Activated T-cell treated with anti-CD3 and anti-CD28 coated beads, Interleukin-2, amount 50 U/mL, for 4 hours (primary cell): ENCODE measurements around the gene CYB5RL. TPM values are rescaled to one million over a fixed set of nuclear protein-coding genes. Genes with fewer than 3 reads are reported as not detected.
"Not testable (repeated sequence)": the region's sequence is repeated elsewhere in the genome, so short reads cannot be mapped to it uniquely, and the experiment has no call there.

Experiments used
- ATAC-seq, 2 donors: fragments of 200-7000 bp; cut with Tn5 transposase; one replicate each; pipeline ENCODE4 v1.10.0; 2021
- DNase-seq: peaks from one replicate; pipeline ENCODE4 v3.0.0-alpha.2; 2020
- H3K27me3 Mint-ChIP-seq: one replicate; pipeline ENCODE4 v1.8.0; 2021; ENCODE audit warnings: low read depth, mixed read lengths
- H3K36me3 Mint-ChIP-seq: one replicate; pipeline ENCODE4 v1.8.0; 2022; ENCODE audit warnings: mixed read lengths; ENCODE audit not compliant: insufficient read depth
- H3K4me1 Mint-ChIP-seq: one replicate; pipeline ENCODE4 v1.8.0; 2021; ENCODE audit warnings: low read depth, mixed read lengths
- H3K4me3 Mint-ChIP-seq: one replicate; pipeline ENCODE4 v1.8.0; 2021; ENCODE audit warnings: mild to moderate bottlenecking, moderate library complexity, mixed read lengths
- H3K9me3 Mint-ChIP-seq: one replicate; pipeline ENCODE4 v1.8.0; 2021; ENCODE audit warnings: mixed read lengths
- total RNA-seq, 3 donors: library from RNA; stranded (reverse); gene quantifications; one replicate each; pipeline ENCODE4 v1.2.1, GENCODE V29; 2021

Gene CYB5RL
- total RNA-seq, 3 donors from 2014 or later, result 7.2 to 8.3 (median 7.7) TPM

GRCh38 chr1:54233196-54233595, 33.4 kb upstream of the CYB5RL start:
- DNase-seq, ATAC-seq, H3K27me3 Mint-ChIP-seq, H3K4me3 Mint-ChIP-seq, H3K9me3 Mint-ChIP-seq: not testable (repeated sequence)
- Mint-ChIP-seq H3K36me3 (peaks cover 16% of the 10 kb centered on the region), H3K4me1 (peaks cover 22% of the 10 kb centered on the region)

GRCh38 chr1:54230507-54231339, 30.9 kb upstream of the CYB5RL start:
- no peaks in the 10 kb centered on the region for H3K27me3 Mint-ChIP-seq
- no peak overlapping the region for H3K4me3 Mint-ChIP-seq
- no peaks in the 10 kb centered on the region for H3K9me3 Mint-ChIP-seq
- ATAC-seq, result peak; percentile 48 to 71
- peaks cover 5% of the 10 kb centered on the region for H3K36me3 Mint-ChIP-seq
- no peak for DNase-seq
- peaks cover 23% of the 10 kb centered on the region for H3K4me1 Mint-ChIP-seq

GRCh38 chr1:54229281-54229891, 29.6 kb upstream of the CYB5RL start:
- ATAC-seq (peak; percentile 19 to 59), DNase-seq (no peak)
- H3K9me3 Mint-ChIP-seq, result no peaks in the 10 kb centered on the region
- no peaks in the 10 kb centered on the region for H3K27me3 Mint-ChIP-seq
- peaks cover 2% of the 10 kb centered on the region for H3K36me3 Mint-ChIP-seq
- no peak overlapping the region for H3K4me3 Mint-ChIP-seq
- peaks cover 23% of the 10 kb centered on the region for H3K4me1 Mint-ChIP-seq

GRCh38 chr1:54228638-54229079, 28.8 kb upstream of the CYB5RL start:
- Mint-ChIP-seq H3K4me1 (peaks cover 23% of the 10 kb centered on the region), H3K4me3 (no peak overlapping the region), H3K27me3 (no peaks in the 10 kb centered on the region), H3K36me3 (peaks cover 2% of the 10 kb centered on the region), H3K9me3 (no peaks in the 10 kb centered on the region)
- DNase-seq (no peak), ATAC-seq (no peak)

GRCh38 chr1:54227891-54228310, 28.1 kb upstream of the CYB5RL start:
- Mint-ChIP-seq H3K36me3 (peaks cover 2% of the 10 kb centered on the region), H3K9me3 (no peaks in the 10 kb centered on the region), H3K27me3 (no peaks in the 10 kb centered on the region), H3K4me1 (peaks cover 23% of the 10 kb centered on the region), H3K4me3 (no peak overlapping the region)
- ATAC-seq, result no peak
- DNase-seq, result no peak

- ATAC-seq (no peak), DNase-seq (no peak)
- H3K4me1 Mint-ChIP-seq, result peaks cover 23% of the 10 kb centered on the region
- no peaks in the 10 kb centered on the region for H3K27me3 Mint-ChIP-seq
- H3K9me3 Mint-ChIP-seq, result no peaks in the 10 kb centered on the region
- peaks cover 2% of the 10 kb centered on the region for H3K36me3 Mint-ChIP-seq
- H3K4me3 Mint-ChIP-seq, result no peak overlapping the region
These were observed 27.3 kb upstream of the CYB5RL start for GRCh38 chr1:54227091-54227602.

GRCh38 chr1:54225986-54226559, 26.2 kb upstream of the CYB5RL start:
- ATAC-seq, result no peak
- no peak for DNase-seq
- H3K27me3 Mint-ChIP-seq, result no peaks in the 10 kb centered on the region
- H3K36me3 Mint-ChIP-seq, result peaks cover 2% of the 10 kb centered on the region
- peaks cover 19% of the 10 kb centered on the region for H3K4me1 Mint-ChIP-seq
- no peak overlapping the region for H3K4me3 Mint-ChIP-seq
- H3K9me3 Mint-ChIP-seq, result no peaks in the 10 kb centered on the region

- Mint-ChIP-seq H3K9me3 (no peaks in the 10 kb centered on the region), H3K4me1 (peaks cover 12% of the 10 kb centered on the region), H3K36me3 (peaks cover 2% of the 10 kb centered on the region), H3K4me3 (no peak overlapping the region), H3K27me3 (no peaks in the 10 kb centered on the region)
- ATAC-seq, result no peak
- DNase-seq, result no peak
These were observed 25.5 kb upstream of the CYB5RL start for GRCh38 chr1:54225378-54225777.

GRCh38 chr1:54224233-54224632, 24.4 kb upstream of the CYB5RL start:
- DNase-seq (no peak), ATAC-seq (no peak)
- Mint-ChIP-seq H3K36me3 (peaks cover 9% of the 10 kb centered on the region), H3K4me1 (peaks cover 4% of the 10 kb centered on the region), H3K4me3 (no peak overlapping the region), H3K9me3 (no peaks in the 10 kb centered on the region), H3K27me3 (no peaks in the 10 kb centered on the region)

- H3K4me3 Mint-ChIP-seq, result no peak overlapping the region
- peaks cover 14% of the 10 kb centered on the region for H3K36me3 Mint-ChIP-seq
- ATAC-seq, result no peak
- no peak for DNase-seq
- H3K4me1 Mint-ChIP-seq, result peaks cover 2% of the 10 kb centered on the region
- H3K27me3 Mint-ChIP-seq, result no peaks in the 10 kb centered on the region
- no peaks in the 10 kb centered on the region for H3K9me3 Mint-ChIP-seq
These were observed 23.8 kb upstream of the CYB5RL start for GRCh38 chr1:54223441-54224202.

GRCh38 chr1:54222711-54223110, 22.9 kb upstream of the CYB5RL start:
- H3K4me1 Mint-ChIP-seq, result no peaks in the 10 kb centered on the region
- peaks cover 21% of the 10 kb centered on the region for H3K36me3 Mint-ChIP-seq

GRCh38 chr1:54221867-54222484, 22.1 kb upstream of the CYB5RL start:
- DNase-seq (no peak), ATAC-seq (peak in 1 of 2 donors; percentile 11)
- peaks cover 25% of the 10 kb centered on the region for H3K36me3 Mint-ChIP-seq
- no peaks in the 10 kb centered on the region for H3K4me1 Mint-ChIP-seq
- H3K9me3 Mint-ChIP-seq, result no peaks in the 10 kb centered on the region
- no peak overlapping the region for H3K4me3 Mint-ChIP-seq
- no peaks in the 10 kb centered on the region for H3K27me3 Mint-ChIP-seq

More at GRCh38 chr1:54222711-54223110, 22.9 kb upstream of the CYB5RL start:
- H3K9me3 Mint-ChIP-seq, result no peaks in the 10 kb centered on the region
- no peaks in the 10 kb centered on the region for H3K27me3 Mint-ChIP-seq
- ATAC-seq (no peak), DNase-seq (no peak)
- H3K4me3 Mint-ChIP-seq, result no peak overlapping the region

- no peaks in the 10 kb centered on the region for H3K27me3 Mint-ChIP-seq
- peaks cover 31% of the 10 kb centered on the region for H3K36me3 Mint-ChIP-seq
- no peak for DNase-seq
- no peak for ATAC-seq
- H3K9me3 Mint-ChIP-seq, result no peaks in the 10 kb centered on the region
- H3K4me1 Mint-ChIP-seq, result no peaks in the 10 kb centered on the region
- H3K4me3 Mint-ChIP-seq, result no peak overlapping the region
These were observed 21.4 kb upstream of the CYB5RL start for GRCh38 chr1:54221113-54221834.
